Large intestine (tissue), 3 donors: ENCODE results near the gene PTH1R. TPM values are rescaled to one million over a fixed set of nuclear protein-coding genes. Genes with fewer than 3 reads are reported as not detected.

Experiments used
- DNase-seq, 2 donors: peaks; one replicate each; pipeline versions ENCODE4 v3.0.0 to v3.0.0-alpha.2; 2013
- H3K27ac ChIP-seq: one replicate; pipeline ENCODE4 v1.5.1; 2013; ENCODE audit warnings: low read length
- H3K27me3 ChIP-seq: 2 replicates; pipeline ENCODE4 v1.6.1; 2013; ENCODE audit warnings: low read length; ENCODE audit not compliant: control insufficient read depth, insufficient read depth
- H3K36me3 ChIP-seq: 2 replicates; pipeline ENCODE4 v1.6.1; 2013; ENCODE audit warnings: low read length; ENCODE audit not compliant: control insufficient read depth, insufficient read depth
- H3K4me1 ChIP-seq: one replicate; pipeline ENCODE4 v1.6.1; 2013; ENCODE audit warnings: low read length; ENCODE audit not compliant: control insufficient read depth, insufficient read depth
- H3K4me3 ChIP-seq: one replicate; pipeline ENCODE4 v1.5.1; 2013; ENCODE audit warnings: low read length
- H3K9me3 ChIP-seq: one replicate; pipeline ENCODE4 v1.6.1; 2013; ENCODE audit warnings: mild to moderate bottlenecking, low read depth, low read length, moderate library complexity; ENCODE audit not compliant: control insufficient read depth
- WGBS: methylation state at CpG from one replicate; pipeline ENCODE4 v1.1.5; 2013; ENCODE audit warnings: low lambda C conversion rate; ENCODE audit not compliant: insufficient coverage; 5-methylcytosine and 5-hydroxymethylcytosine counted together
- polyA plus RNA-seq: library from polyadenylated mRNA; unstranded; fragments of 120-200 nt; gene quantifications from one replicate; pipeline ENCODE4 v1.2.1, GENCODE V29; 2013

The PTH1R gene
- polyA plus RNA-seq, 1 donor, result 8.7 TPM

GRCh38 chr3:46857485-46858341, 19.8 kb upstream of the PTH1R start:
- no peaks in the 10 kb centered on the region for H3K9me3 ChIP-seq
- H3K4me3 ChIP-seq, result no peak overlapping the region
- H3K36me3 ChIP-seq, result no peaks in the 10 kb centered on the region
- 96% methylated on average over 2 of the region's 10 CpGs for WGBS
- H3K27me3 ChIP-seq, result no peaks in the 10 kb centered on the region
- H3K4me1 ChIP-seq, result peaks cover 22% of the 10 kb centered on the region
- no peak overlapping the region for H3K27ac ChIP-seq
- DNase-seq, result no peak

- Histone ChIP-seq H3K4me3 (no peak overlapping the region), H3K9me3 (no peaks in the 10 kb centered on the region), H3K4me1 (peaks cover 29% of the 10 kb centered on the region), H3K36me3 (no peaks in the 10 kb centered on the region), H3K27ac (no peak overlapping the region), H3K27me3 (no peaks in the 10 kb centered on the region)
- no CpG with 5 or more reads among the region's 6 CpGs for WGBS
- DNase-seq, result no peak
Observed at GRCh38 chr3:46858456-46858855, 19.1 kb upstream of the PTH1R start.

GRCh38 chr3:46859001-46859710, 18.4 kb upstream of the PTH1R start:
- Histone ChIP-seq H3K27ac (no peak overlapping the region), H3K36me3 (no peaks in the 10 kb centered on the region), H3K27me3 (no peaks in the 10 kb centered on the region), H3K4me1 (peaks cover 36% of the 10 kb centered on the region), H3K4me3 (no peak overlapping the region), H3K9me3 (no peaks in the 10 kb centered on the region)
- no CpG with 5 or more reads among the region's 11 CpGs for WGBS
- DNase-seq, result no peak

DNA sequence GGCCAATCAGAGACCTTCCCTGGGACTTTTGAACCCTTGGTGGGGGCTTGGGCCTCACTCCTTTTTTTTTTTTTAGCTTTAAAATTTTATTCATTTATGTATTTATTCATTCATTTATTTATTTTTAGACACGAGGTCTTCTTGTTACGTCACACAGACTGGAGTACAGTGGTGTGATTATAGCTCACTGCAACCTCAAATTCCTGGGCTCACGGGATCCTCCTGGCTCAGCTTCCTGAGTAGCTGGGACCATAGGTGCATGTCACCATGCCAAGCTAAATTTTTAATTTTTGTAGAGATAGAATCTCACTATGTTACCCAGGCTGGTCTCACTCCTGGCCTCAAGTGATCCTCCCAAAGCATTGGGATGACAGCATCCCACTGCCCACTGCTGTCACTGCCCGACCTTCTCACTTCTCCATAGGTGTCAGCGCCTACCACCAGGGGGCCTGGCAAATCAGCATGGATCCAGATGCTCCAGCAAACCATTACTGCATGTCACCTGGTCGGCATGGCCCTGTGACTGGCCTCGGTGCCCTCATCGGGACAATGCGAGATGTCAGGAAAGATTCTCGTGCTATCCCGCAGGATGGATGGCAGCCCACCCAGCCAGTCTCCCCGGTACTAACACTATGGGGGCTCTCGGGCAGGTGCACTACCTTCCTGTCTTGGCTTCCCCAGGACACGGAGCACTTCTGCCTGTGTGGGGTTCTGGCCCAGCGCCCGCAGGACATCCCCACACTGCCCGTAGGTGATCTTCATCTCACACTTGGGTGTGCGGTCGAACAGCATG, 17.3 kb upstream of the PTH1R start:
- no peak overlapping the region for H3K4me3 ChIP-seq
- DNase-seq, result no peak
- no peaks in the 10 kb centered on the region for H3K36me3 ChIP-seq
- WGBS, result 69% methylated on average over 2 of the region's 19 CpGs
- no peaks in the 10 kb centered on the region for H3K27me3 ChIP-seq
- H3K9me3 ChIP-seq, result no peaks in the 10 kb centered on the region
- H3K4me1 ChIP-seq, result peaks cover 46% of the 10 kb centered on the region
- no peak overlapping the region for H3K27ac ChIP-seq

- H3K9me3 ChIP-seq, result no peaks in the 10 kb centered on the region
- no peaks in the 10 kb centered on the region for H3K27me3 ChIP-seq
- DNase-seq, result no peak
- H3K4me1 ChIP-seq, result peaks cover 48% of the 10 kb centered on the region
- H3K4me3 ChIP-seq, result no peak overlapping the region
- H3K36me3 ChIP-seq, result no peaks in the 10 kb centered on the region
- H3K27ac ChIP-seq, result no peak overlapping the region
- no CpG with 5 or more reads among the region's 10 CpGs for WGBS
Observed at GRCh38 chr3:46860810-46861604, 16.5 kb upstream of the PTH1R start.

- Histone ChIP-seq H3K36me3 (no peaks in the 10 kb centered on the region), H3K9me3 (no peaks in the 10 kb centered on the region), H3K27ac (no peak overlapping the region), H3K27me3 (no peaks in the 10 kb centered on the region), H3K4me3 (no peak overlapping the region), H3K4me1 (peaks cover 48% of the 10 kb centered on the region)
- WGBS, result 100% methylated on average over 2 of the region's 12 CpGs
- peak in 1 of 2 donors; percentile 23 for DNase-seq
Observed at GRCh38 chr3:46861605-46862368, 15.7 kb upstream of the PTH1R start.

GRCh38 chr3:46862369-46863025, 15.0 kb upstream of the PTH1R start:
- Histone ChIP-seq H3K27ac (peak overlapping the region; percentile 58), H3K9me3 (no peaks in the 10 kb centered on the region), H3K4me1 (peaks cover 55% of the 10 kb centered on the region), H3K4me3 (no peak overlapping the region), H3K27me3 (no peaks in the 10 kb centered on the region), H3K36me3 (no peaks in the 10 kb centered on the region)
- no CpG with 5 or more reads among the region's 7 CpGs for WGBS
- DNase-seq, result peak in 1 of 2 donors; percentile 72

DNA sequence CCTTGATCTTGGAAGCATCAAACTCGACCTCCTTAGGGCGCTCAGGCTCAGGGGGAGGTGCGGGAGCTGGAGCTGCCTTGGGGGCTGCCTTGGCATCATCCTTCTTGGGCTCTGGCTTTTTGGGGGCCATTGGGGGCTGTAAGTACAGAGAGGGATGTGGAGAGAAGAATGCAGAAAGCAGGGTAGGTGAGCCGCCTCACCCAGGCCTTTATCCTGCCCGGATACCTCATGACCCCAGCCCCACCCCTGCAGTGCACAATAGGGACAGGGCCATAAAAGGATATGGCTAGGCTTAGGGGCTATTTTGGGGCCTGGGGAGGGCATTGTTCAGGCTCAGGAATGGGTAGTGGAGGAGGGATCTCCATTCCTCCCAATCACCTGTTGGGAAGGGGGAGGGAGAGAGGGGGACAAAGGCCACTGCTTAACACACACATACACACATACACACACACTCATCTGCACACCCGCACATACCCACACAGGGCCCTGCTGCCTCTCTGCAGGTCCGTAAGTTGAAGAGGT, 14.2 kb upstream of the PTH1R start, which contains the start of gene MYL3:
Gene MYL3 (minus strand): TSS at position 184 of the 522 bp plus-strand sequence. CDS start 54 bp downstream, at position 130.
- DNase-seq, result peak; percentile 68 to 82
- Histone ChIP-seq H3K4me1 (peaks cover 58% of the 10 kb centered on the region), H3K27ac (peak within 1 kb of the TSS; percentile 58), H3K27me3 (no peaks in the 10 kb centered on the region), H3K4me3 (no peak within 1 kb of the TSS), H3K36me3 (no peaks in the 10 kb centered on the region), H3K9me3 (no peaks in the 10 kb centered on the region)
- no CpG with 5 or more reads among the region's 7 CpGs for WGBS
